HG03097 (cell line): ENCODE measurements around the gene ANKRD7.
"Not testable (repeated sequence)": the region's sequence is repeated elsewhere in the genome, so short reads cannot be mapped to it uniquely, and the experiment has no call there.

ENCODE experiments used
- ATAC-seq: cut with Tn5 transposase; IDR thresholded peaks from one replicate; pipeline ENCODE4 v1.9.1; 2021; ENCODE audit not compliant: unreplicated experiment, low FRiP score

ANKRD7 gene

DNA sequence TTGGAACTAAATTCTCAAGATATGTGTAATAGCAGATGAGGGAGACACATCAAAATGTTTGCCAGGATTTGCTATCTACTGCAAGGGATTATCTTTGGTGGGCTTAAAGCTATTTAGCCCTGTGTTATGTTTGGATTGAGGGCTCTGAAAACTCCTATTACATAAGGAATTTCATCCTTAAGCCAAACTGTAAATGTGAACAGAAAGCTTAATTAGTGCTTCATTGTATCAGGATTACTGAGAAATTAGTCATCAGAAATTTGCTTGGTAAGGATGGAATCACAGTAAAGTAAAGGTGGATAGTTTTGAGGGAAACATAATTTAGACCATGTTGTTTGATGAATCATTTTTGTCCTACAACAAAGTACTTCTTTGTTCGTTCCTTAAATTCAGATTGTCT lies 8.3 kb downstream of the ANKRD7 start:
- ATAC-seq: no peak

DNA sequence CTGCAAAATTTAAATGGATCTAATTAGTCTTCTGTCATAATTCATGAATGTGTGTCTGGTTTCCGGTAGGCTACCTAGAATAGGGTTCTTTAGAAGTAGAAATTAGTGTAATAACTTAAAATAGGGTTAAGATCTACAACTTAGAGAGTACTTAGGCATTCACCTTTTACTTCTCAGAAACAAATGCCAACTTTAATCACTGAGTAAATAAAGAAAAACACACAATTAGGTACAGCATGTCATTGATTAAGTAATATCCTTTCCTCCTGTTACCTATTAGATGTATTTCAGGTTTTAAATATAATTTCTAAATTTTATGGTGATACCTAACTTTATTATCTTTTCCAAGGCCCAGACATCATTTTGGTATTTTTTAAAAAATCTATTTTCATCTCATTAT lies 9.3 kb downstream of the ANKRD7 start:
- no peak for ATAC-seq

DNA sequence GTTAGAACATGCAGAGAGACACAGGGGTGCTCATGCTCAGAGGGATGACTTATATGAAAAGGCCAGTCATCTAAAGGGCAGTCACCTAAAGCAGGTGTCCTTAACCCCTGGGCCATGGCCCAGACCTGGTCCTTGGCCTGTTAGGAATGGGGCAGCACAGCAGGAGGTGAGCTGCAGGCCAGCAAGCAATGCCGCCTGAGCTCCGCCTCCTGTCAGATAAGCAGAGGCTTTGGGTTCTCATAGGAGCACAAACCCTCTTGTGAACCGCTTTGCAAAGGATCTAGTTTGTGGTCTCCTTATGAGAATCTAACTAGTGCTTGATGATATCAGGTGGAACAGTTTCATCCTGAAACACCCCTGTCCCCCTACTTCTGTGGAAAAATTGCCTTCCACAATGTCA lies 14.5 kb downstream of the ANKRD7 start:
- ATAC-seq: no peak

DNA sequence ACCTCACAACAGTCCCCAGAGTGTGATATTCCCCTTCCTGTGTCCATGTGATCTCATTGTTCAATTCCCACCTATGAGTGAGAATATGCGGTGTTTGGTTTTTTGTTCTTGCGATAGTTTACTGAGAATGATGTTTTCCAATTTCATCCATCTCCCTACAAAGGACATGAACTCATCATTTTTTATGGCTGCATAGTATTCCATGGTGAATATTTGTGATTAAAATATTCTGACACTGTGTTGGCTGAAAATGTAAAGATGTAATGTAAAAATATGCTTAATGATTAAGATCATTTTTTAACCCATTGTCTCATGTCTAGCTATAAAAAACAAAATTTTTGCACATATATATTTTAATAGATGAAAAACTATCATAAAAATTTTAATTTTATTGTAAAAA lies 15.8 kb downstream of the ANKRD7 start:
- ATAC-seq: not testable (repeated sequence)

DNA sequence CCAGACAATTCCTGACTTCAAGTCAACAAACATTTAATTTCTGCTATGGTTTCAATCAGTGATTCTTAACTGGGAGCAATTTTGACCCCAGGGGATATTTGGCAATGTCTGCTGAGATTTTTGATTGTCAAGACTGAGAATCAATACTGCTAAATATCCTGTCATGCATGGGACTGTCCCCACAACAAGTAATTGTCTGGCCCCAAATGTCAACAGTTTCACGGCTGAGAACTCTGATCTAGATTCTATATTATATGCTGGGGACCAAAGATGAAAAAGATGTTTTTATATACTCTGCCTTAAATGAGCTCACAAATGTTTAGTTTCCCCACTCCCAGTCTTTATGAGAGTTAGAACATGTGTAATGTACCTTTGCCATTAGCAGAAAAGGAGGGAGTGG lies 19.2 kb downstream of the ANKRD7 start:
- ATAC-seq: no peak

DNA sequence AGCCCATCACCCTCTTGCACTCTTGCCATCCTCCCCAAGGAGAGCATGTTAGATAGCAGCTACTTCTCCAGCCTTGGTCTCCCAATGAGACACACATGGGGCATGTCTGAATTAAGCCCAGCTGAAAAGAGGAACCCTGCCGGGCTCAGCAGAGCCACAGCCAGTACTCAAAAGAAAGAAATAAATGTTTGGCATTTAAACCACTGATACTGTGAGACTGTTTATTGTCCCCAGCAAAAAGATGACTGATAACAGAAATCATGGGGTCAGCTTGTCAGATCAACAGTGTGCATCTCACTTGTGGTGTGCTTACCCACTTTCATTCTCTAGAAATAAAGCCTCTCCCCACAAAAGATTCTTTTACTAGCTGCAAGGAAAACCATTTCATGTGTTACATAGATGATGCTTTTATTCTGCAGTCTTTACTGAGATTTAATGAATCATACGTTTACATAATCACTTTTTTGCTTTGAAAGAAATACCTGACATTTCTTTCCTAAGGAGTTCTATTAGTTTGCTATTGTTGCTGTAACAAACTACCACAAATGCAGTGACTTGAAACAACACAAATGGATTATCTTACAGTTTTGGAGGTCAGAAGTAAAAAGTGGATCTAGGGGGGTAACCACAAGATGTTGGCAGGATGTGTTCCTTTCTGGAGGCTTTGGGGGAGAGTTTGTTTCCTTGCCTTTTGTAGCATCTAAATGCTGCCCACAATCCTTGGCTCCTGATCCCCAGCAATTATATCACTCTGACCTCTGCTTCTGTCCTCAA lies 20.9 kb downstream of the ANKRD7 start:
- ATAC-seq: peak; percentile 74

DNA sequence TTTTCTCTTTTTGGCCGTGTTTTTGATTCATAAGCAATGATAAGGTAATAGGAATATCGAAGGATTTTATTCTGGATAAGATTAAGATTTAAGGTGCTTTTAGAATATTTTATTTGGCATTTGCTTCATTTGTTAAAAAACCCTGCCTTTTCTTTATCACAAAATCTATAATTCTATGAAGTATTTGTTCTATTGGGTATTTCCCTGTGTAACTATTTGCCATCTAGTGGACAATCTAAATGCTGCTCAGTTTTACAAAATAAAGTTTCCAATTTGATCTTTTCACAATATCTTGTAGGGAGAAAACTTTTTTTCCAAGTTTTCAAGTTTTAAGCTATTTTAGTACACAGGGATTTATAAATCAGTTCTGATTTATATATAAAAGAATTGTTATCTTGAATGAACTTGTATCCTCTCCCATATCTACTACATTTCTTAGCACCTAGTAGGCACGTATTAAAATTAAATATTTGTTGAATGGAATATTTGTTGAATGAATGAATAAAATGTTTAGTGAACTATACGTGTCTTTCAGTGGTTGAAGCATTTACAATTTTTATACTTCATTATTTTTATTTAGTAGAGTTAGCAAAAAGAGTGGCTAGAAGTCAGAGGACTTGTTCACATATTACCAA lies 26.5 kb downstream of the ANKRD7 start:
- no peak for ATAC-seq

DNA sequence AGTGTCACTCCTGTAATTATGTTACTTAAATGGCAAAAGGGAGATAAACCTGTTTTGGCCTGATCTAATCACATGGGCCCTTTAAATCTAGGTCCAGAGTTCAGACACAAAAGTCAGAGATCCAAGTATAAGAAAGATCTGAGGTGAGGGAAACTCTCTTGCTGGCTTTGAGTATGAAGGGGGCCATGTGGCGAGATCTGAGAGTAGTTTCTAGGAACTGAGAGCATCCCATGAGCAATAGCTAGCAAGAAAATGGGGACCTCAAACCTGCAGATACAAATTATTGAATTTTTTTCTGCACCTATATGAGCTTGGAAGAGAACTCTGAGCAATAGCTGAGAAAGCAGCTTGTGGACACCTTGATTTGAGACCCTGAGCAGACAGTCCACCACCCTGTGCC lies 27.6 kb downstream of the ANKRD7 start:
- no peak for ATAC-seq

DNA sequence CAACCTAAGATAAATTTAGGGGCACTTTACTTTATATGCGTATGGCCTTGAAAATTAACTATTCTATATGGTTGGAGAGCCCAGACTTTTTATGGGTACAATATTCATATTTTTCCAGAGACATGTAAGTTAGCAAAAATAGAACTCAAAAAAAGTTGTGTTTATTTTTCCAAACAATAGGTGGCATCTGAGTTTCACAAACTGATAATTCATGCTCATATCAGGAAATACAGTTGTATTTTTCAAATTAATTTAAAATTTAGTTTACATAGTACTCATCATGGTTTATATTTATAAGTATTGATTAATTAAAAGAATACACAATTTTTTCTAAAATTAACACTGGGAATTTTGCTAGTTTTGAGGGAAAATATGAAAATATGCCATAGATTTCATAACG lies 34.6 kb downstream of the ANKRD7 start:
- ATAC-seq: no peak

DNA sequence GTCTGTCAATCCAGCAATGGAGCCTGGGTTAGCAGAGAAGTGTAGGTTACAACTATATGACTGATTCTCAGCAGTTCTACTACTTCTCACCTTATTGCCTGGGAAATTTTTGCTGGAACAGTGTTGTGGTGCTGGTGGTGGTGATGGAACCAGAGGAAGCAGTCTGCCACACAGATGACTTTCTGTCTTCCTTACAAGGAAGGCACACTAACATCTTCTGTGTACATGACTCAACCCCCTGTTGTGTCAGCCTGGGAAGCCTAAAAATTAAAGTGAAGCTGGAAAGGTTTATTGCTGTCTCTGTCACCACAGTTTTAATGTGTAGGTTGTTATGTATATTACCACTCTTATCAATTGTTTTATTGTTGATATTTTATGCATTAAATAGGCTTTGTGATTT lies 40.3 kb downstream of the ANKRD7 start:
- ATAC-seq: no peak

DNA sequence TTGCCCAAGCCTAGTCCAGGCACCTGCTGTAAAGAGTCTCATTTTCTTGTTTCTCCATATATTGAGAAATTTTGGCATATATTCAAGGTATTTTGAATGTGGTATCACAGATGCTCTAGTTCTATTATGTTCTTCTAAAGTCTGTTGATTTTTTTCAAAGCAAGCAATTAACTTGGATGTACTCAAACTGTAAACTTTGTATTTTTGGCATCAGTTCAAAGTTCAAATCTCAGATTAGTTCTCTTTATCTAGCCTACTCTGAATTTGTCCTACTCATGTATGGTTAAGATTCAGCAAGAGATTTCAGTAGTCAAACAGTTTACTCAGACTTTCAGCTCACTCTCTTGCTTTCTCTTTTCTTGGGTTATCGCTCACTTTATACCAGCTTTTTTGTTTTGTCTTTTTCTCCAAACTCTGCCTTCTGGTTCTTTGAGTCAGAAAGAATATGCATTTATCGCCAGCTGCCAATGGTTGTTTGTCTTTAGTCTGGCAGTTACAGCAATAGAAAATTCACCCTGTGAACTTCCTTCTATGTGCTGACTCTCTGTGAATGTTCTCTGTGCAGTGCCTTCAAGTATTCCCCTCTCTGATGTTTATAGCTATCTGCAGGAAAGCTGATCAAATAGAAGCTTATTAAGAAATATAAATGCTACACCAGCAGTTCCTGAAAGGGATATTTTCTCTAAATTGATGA lies 56.0 kb downstream of the ANKRD7 start:
- no peak for ATAC-seq

DNA sequence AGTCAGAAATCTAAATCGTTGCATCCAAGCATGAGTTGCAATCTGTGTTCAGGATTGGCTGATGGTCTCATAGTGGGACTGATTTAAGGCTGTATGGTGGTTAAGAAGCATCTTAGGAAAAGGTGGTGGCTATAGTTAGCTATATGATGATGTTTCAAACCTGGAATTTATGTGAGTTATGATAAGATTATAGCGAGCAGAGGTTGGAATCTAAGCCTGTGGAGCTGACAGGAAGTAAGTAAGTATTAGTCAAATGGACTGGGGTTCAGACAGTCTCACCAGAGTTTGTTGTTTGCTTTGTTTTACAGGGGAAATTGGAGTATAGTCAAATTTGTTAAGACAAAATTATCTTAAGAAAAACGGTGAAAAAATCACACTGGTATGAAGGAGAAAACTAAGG lies 56.7 kb downstream of the ANKRD7 start:
- ATAC-seq: no peak

DNA sequence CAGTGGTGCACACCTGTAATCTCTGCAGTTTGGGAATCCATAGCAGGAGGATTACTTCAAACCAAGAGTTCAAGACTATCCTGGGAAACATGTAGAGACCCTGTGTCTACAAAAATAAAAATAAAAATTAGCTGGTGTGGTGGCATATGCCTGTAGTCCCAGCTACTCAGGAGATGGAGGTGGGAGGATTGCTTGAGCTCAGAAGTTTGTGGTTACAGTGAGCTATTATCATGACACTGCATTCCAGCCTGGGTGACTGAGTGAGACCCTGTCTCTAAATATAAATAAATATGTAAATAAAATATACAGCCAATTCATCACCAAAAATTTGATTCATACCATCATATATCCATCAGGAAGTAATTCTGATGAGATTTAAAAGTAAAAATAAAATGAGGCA lies 60.9 kb downstream of the ANKRD7 start:
- ATAC-seq: no peak

DNA sequence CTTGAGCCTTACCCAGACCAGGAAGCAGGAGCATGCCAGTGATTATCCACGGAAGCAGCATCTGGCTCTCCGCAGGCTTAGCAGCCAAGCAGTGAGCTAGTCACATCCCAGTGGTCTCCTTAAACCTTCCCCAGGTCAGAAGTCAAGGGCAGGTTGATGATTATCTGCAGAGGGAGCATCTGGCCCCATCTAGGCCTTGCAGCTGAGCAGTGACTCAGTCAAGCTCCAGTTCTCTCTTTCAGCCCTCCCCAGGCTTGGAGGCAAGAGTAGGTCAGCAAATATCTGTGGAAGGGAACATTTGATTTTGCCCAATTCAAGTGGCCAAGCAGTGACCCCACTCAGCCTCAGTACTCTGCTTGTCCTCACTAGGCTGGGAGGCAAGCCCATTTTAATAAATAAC lies 61.6 kb downstream of the ANKRD7 start:
- no peak for ATAC-seq

DNA sequence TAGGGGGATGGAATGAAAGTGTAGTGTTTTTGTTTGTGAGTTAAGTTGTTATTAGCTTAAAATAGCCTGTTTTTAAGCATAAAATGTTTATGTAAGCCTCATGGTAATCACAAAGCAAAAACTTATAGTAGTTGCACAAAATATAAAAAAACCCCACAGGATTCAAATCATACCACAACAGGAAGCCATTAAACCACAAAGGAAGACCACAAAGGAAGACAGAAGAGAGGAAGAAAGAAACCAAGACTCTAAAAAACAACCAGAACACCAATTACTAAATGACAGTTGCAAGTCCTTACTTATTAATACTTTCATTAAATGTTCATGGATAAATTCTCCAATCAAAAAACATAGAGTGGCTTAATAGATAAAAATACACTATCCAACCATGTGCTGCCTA lies 63.6 kb downstream of the ANKRD7 start:
- ATAC-seq: peak; percentile 73

DNA sequence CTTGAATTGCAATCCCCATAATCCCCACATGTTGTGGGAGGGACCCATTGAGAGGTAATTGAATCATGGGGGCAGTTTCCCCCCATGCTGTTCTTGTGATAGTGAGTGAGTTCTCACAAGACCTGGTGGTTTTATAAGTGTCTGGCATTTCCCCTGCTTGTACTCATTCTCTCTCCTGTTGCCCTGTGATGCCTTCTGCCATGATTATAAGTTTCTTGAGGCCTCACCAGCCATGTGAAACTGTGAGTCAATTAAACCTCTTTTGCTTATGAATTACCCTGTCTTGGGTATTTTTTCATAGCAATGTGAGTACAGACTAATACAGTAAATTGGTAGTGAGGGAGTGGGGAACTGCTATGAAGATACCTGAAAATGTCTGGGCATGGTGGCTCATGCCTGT lies 65.0 kb downstream of the ANKRD7 start:
- ATAC-seq: no peak
